Ovary (tissue), 9 donors: ENCODE measurements around the gene CACNA1H. TPM values are rescaled to one million over a fixed set of nuclear protein-coding genes. Genes with fewer than 3 reads are reported as not detected.
"Not testable (repeated sequence)": the region's sequence is repeated elsewhere in the genome, so short reads cannot be mapped to it uniquely, and the experiment has no call there.

Experiments used
- DNase-seq, 5 donors: peaks; one replicate each; pipeline ENCODE4 v3.0.0-alpha.2; 2019 to 2020
- H3K27ac ChIP-seq, 2 donors: fragments of 200-600 bp; one replicate each; pipeline versions ENCODE4 v1.5.1 to v1.8.0; 2019 to 2022
- H3K27me3 ChIP-seq: fragments of 200-600 bp; one replicate; pipeline ENCODE4 v1.8.0; 2022
- H3K36me3 ChIP-seq: fragments of 200-600 bp; sonication (generic); one replicate; pipeline ENCODE4 v1.5.1; 2019
- H3K4me1 ChIP-seq: one replicate; pipeline ENCODE4 v1.8.1; 2013; ENCODE audit warnings: mild to moderate bottlenecking, moderate library complexity; ENCODE audit not compliant: insufficient read depth
- H3K4me3 ChIP-seq: fragments of 200-600 bp; sonication (generic); one replicate; pipeline ENCODE4 v1.5.1; 2017
- H3K9me3 ChIP-seq, 2 donors: fragments of 200-600 bp in 1 of 2; sonication (generic) in 1 of 2; one replicate each; pipeline versions ENCODE4 v1.5.1 to v1.8.1; 2013 to 2019; ENCODE audit warnings: mild to moderate bottlenecking in 1 of 2, moderate library complexity in 1 of 2
- CTCF ChIP-seq, 3 donors: fragments of 450-650 bp in 2 of 3; fragments of 200-600 bp in 1 of 3; IDR thresholded peaks; one replicate each; pipeline versions ENCODE4 v1.5.1 to v1.8.0; 2016 to 2022; ENCODE audit warnings: antibody characterized with exemption in 3 of 3, mild to moderate bottlenecking in 1 of 3
- EP300 ChIP-seq: sonication (generic); formaldehyde crosslinking; IDR thresholded peaks from one replicate; pipeline ENCODE4 v1.6.1; 2017; ENCODE audit warnings: antibody characterized with exemption
- POLR2A ChIP-seq: fragments of 450-650 bp; IDR thresholded peaks from one replicate; pipeline ENCODE4 v1.6.1; 2017; ENCODE audit warnings: antibody characterized with exemption, mild to moderate bottlenecking, moderate library complexity
- WGBS, 3 donors: extraction: QIAGEN DNeasy Blood & Tissue Kit in 1 of 3; methylation state at CpG; one replicate each; pipeline versions ENCODE4 v1.1.5 to v1.1.7; 2013 to 2017; 5-methylcytosine and 5-hydroxymethylcytosine counted together
- intact Hi-C, 4 donors: fragments of 100-400 bp; cut with DNase I; formaldehyde crosslinking; loops; one replicate each; pipeline versions ENCODE4 v1.11.0 to v1.15.1; 2022 to 2023
- polyA plus RNA-seq, 2 donors: library from polyadenylated mRNA; stranded (reverse); fragments of 200-250 nt in 1 of 2; fragments of 350-450 nt in 1 of 2; fragmentation: Illumina TruSeq in 1 of 2; extraction: RNeasy Lipid Tissue Mini Kit (QIAGEN cat#74804) in 1 of 2; gene quantifications; one replicate each; pipeline ENCODE4 v1.2.3, GENCODE V29; 2013 to 2014
- total RNA-seq, 7 donors: library from RNA; depleted of rRNA in 2 of 7; stranded (reverse); fragments of >200 nt in 2 of 7; fragmentation: NEBNext Ultra II Directional in 3 of 7; extraction: Animal tissue kit (Norgen Biotek cat#: 25700) in 3 of 7; gene quantifications; one replicate each; pipeline versions ENCODE4 v1.1.0 to v1.2.4, GENCODE V29; 2016 to 2023
- donor health status: DM: no; HTN: no; CAD: no; lungs with moderate emphysema.
- donor health status: DM: no; HTN: no; CAD: no.
- donor health status: Bipolar disorder and iron deficiency.
- donor health status: DM: yes; HTN: yes; CAD: no.
- donor health status: DM: no; HTN: no; CAD: no.
- donor health status: DM: yes; HTN: yes; CAD: no.

Gene CACNA1H
- total and polyA plus RNA-seq, 9 donors = 7.3 to 217 (median 106) TPM

DNA sequence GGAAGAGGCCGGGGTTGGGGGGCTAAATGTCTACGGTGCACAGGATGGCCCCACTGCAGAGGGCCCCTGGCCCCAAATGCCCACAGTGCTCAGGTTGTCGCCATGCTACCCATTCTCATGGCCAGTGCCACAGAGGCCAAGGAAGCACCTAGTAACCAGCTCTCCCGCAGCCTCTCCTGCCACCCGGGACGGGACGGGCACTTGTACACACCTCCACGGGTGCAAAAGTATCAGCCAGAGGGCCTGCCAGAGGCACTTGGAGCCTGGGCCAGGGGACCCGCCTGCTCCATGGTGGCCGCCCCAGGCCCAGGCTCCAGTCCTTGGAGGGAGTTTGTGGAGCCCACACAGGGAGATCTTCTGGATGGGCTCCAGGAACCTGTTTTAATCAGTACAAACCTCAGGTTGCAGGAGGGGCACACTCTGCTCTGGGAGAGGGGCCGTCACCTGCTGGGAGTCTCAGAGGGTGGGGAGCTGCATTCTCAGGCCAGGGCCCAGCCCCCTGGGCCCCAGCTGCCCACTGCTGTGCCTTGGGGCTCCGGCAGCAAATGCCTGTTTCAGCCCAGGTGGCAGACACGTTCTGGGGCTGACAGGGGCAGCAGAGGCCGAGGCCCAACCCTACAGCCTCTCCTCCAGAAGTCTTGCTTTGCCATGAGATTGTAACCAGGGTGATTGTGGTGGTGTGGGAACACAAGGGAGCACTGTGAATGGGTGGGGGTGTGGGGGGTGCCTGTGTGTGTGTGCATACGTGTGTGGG, 110.9 kb downstream of the CACNA1H start:
- no peaks in the 10 kb centered on the region for H3K36me3 ChIP-seq

DNA sequence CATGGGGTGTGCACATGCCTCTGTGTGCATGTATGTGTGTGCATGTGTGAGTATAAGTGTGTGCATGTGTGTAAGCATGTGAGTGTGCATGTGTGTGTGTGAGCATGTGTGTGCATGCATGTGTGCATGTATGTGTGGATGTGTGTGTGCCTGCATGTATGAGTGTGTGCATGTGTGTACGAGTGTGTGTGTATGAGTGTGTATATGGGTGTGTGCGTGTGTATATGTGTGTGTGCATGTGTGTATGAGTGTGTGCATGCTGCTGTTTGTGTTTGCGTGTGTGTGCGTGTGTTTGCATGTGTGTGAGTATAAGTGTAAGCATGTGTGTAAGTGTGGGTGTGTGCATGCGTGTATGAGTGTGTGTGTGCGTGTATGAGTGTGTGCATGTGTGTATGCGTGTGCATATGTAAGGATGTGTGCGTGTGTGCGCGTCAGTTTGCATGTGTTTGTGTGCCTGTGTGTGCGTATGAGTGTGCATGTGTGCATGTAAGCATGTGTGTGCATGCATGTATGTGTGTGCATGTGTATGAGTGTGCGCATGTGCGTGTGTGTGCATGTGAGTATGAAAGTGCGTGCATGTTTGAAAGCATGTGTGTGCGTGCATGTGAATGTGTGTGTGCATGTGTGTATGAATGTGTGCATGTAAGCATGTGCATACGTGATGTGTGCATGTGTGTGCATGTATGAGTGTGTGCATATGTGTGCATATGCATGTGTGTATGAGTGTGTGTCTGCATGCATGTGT, 111.6 kb downstream of the CACNA1H start:
- no peak for DNase-seq
- Histone ChIP-seq H3K4me1 (no peaks in the 10 kb centered on the region), H3K9me3 (no peaks in the 10 kb centered on the region), H3K36me3 (no peaks in the 10 kb centered on the region), H3K4me3 (no peak overlapping the region), H3K27me3 (no peaks in the 10 kb centered on the region), H3K27ac (no peak overlapping the region)
- intact Hi-C loops = no loop called here
- 81 to 94% (median 87%) methylated on average over 16 of the region's 16 CpGs for WGBS, 3 donors
- TF ChIP-seq CTCF (IDR thresholded peaks at IDR 0.05) (no peak), POLR2A (no peak)

More for the DNA sequence above, 110.9 kb downstream of the CACNA1H start:
- Histone ChIP-seq H3K27ac (no peak overlapping the region), H3K9me3 (no peaks in the 10 kb centered on the region), H3K27me3 (no peaks in the 10 kb centered on the region), H3K4me3 (no peak overlapping the region), H3K4me1 (no peaks in the 10 kb centered on the region)
- intact Hi-C loops = no loop called here
- WGBS, 3 donors = 45 to 61% (median 55%) methylated on average over 9 to 15 of the region's 15 CpGs
- no peak for DNase-seq
- no peak for TF ChIP-seq CTCF (IDR thresholded peaks at IDR 0.05)
- TF ChIP-seq EP300 = no peak
- TF ChIP-seq POLR2A = no peak

GRCh38 chr16:1265090-1265630, 112.3 kb downstream of the CACNA1H start:
- Histone ChIP-seq H3K27me3 (no peaks in the 10 kb centered on the region), H3K4me1 (no peaks in the 10 kb centered on the region), H3K27ac (no peak overlapping the region), H3K9me3 (no peaks in the 10 kb centered on the region), H3K36me3 (no peaks in the 10 kb centered on the region), H3K4me3 (no peak overlapping the region)
- no peak for TF ChIP-seq POLR2A
- TF ChIP-seq CTCF (IDR thresholded peaks at IDR 0.05) = no peak
- no peak for TF ChIP-seq EP300
- 48 to 57% (median 57%) methylated on average over 13 of the region's 13 CpGs for WGBS, 3 donors
- intact Hi-C loops = no loop called here
- no peak for DNase-seq

GRCh38 chr16:1265826-1266225, 112.9 kb downstream of the CACNA1H start:
- 73 to 84% (median 82%) methylated on average over 19 of the region's 19 CpGs for WGBS, 3 donors
- no peaks in the 10 kb centered on the region for H3K27me3 ChIP-seq
- no peak overlapping the region for H3K4me3 ChIP-seq
- no peaks in the 10 kb centered on the region for H3K4me1 ChIP-seq
- intact Hi-C loops = no loop called here
- no peak for DNase-seq
- no peaks in the 10 kb centered on the region for H3K9me3 ChIP-seq
- H3K36me3 ChIP-seq = no peaks in the 10 kb centered on the region
- TF ChIP-seq CTCF (IDR thresholded peaks at IDR 0.05) (no peak), EP300 (no peak), POLR2A (no peak)
- no peak overlapping the region for H3K27ac ChIP-seq

DNA sequence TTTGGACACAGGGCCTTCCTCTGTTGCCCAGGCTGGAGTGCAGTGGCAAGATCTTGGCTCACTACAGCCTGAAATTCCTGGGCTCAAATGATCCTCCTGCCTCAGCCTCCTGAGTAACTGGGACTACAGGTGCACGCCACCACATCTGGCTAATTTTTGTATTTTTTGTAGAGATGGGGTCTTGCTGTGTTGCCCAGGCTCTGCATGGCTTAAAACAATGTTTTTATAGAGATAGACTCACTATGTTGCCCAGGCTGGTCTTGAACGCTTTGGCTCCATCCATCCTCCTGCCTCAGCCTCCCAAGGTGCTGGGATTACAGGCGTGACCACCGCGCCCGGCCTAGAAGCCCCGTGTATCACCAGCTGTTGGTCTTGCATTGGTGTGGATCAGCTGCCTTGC, 116.5 kb downstream of the CACNA1H start:
- WGBS, 3 donors = 87 to 95% (median 93%) methylated on average over 7 of the region's 7 CpGs

More for the DNA sequence above, 116.5 kb downstream of the CACNA1H start:
- DNase-seq, H3K9me3 ChIP-seq, intact Hi-C loops, H3K27ac ChIP-seq, H3K4me1 ChIP-seq, H3K27me3 ChIP-seq, H3K36me3 ChIP-seq, H3K4me3 ChIP-seq: not testable (repeated sequence)
